PC-3 (cell line): Measurements from ENCODE around the gene RCBTB2. TPM values are rescaled to one million over a fixed set of nuclear protein-coding genes. Genes with fewer than 3 reads are reported as not detected.
"Not testable (repeated sequence)": the region's sequence is repeated elsewhere in the genome, so short reads cannot be mapped to it uniquely, and the experiment has no call there.

ENCODE experiments used
- ATAC-seq: fragments of 200-7000 bp; cut with Tn5 transposase; 2 replicates; pipeline ENCODE4 v1.9.1; 2020; ENCODE audit warnings: mild to moderate bottlenecking, moderate library complexity
- BruUV-seq: library from RNA; stranded (reverse); fragments of 400-500 nt; replicated peaks from 2 replicates; lab custom pipeline; 2021; lab: Mats Ljungman, UMichigan
- CTCF ChIA-PET: fragments of 300-600 bp; sonication (Branson Sonifier 250); formaldehyde crosslinking; loops from one replicate; lab custom pipeline; 2022; ENCODE audit warnings: antibody characterized with exemption; lab: Charles Lee
- POLR2A ChIA-PET: fragments of 300-600 bp; sonication (Branson Sonifier 250); formaldehyde crosslinking; loops from one replicate; lab custom pipeline; 2022; ENCODE audit warnings: antibody characterized with exemption; ENCODE audit not compliant: unreplicated experiment; lab: Charles Lee
- DNase-seq: peaks from one replicate; pipeline ENCODE4 v3.0.0-alpha.2; 2015
- H2AFZ ChIP-seq: fragments of 300-600 bp; sonication (generic); 2 replicates; pipeline ENCODE4 v1.6.0; 2016; ENCODE audit warnings: antibody characterized with exemption, low read length
- H3F3A ChIP-seq: fragments of 300-600 bp; sonication (generic); one replicate; pipeline ENCODE4 v1.6.0; 2017; ENCODE audit warnings: antibody characterized with exemption, low read length, control low read depth, mild to moderate bottlenecking; ENCODE audit not compliant: unreplicated experiment
- H3K27ac ChIP-seq: fragments of 300-600 bp; sonication (generic); 2 replicates; pipeline ENCODE4 v1.5.1; 2016; ENCODE audit warnings: mild to moderate bottlenecking, low read length
- H3K27me3 ChIP-seq: fragments of 300-600 bp; sonication (generic); 2 replicates; pipeline ENCODE4 v1.6.1; 2016; ENCODE audit warnings: low read length, mixed read lengths
- H3K36me3 ChIP-seq: fragments of 300-600 bp; sonication (generic); 2 replicates; pipeline ENCODE4 v1.6.1; 2016; ENCODE audit warnings: low read depth, mixed run types, low read length, mixed read lengths
- H3K4me1 ChIP-seq: fragments of 300-600 bp; sonication (generic); 2 replicates; pipeline ENCODE4 v1.5.1; 2016; ENCODE audit warnings: low read length; ENCODE audit not compliant: insufficient read depth
- H3K4me2 ChIP-seq: fragments of 300-600 bp; sonication (generic); 2 replicates; pipeline ENCODE4 v1.6.0; 2016; ENCODE audit warnings: low read length
- H3K4me3 ChIP-seq: fragments of 300-600 bp; sonication (generic); 2 replicates; pipeline ENCODE4 v1.5.1; 2016; ENCODE audit warnings: mild to moderate bottlenecking, low read length, mixed read lengths
- H3K79me2 ChIP-seq: fragments of 300-600 bp; sonication (generic); 2 replicates; pipeline ENCODE4 v1.6.1; 2017; ENCODE audit warnings: low read length, mixed read lengths
- H3K9ac ChIP-seq: fragments of 300-600 bp; sonication (generic); 2 replicates; pipeline ENCODE4 v1.6.0; 2016; ENCODE audit warnings: mild to moderate bottlenecking, low read length
- H3K9me2 ChIP-seq: fragments of 300-600 bp; sonication (generic); replicated peaks from 2 replicates; pipeline ENCODE4 v1.6.1; 2016; ENCODE audit warnings: mixed run types, low read length, mixed read lengths
- H3K9me3 ChIP-seq: fragments of 300-600 bp; sonication (generic); 2 replicates; pipeline ENCODE4 v1.6.1; 2016; ENCODE audit warnings: low read length, mixed read lengths
- H4K20me1 ChIP-seq: fragments of 300-600 bp; sonication (generic); 2 replicates; pipeline ENCODE4 v1.6.1; 2016; ENCODE audit warnings: low read length, mixed read lengths
- CTCF ChIP-seq: fragments of 300-600 bp; sonication (generic); conservative IDR thresholded peaks from 2 replicates; pipeline ENCODE4 v1.5.1; 2017; ENCODE audit warnings: antibody characterized with exemption, low read depth, mild to moderate bottlenecking, low read length
- EZH2 ChIP-seq: fragments of 300-600 bp; sonication (generic); IDR thresholded peaks from one replicate; pipeline ENCODE4 v1.6.1; 2017; ENCODE audit warnings: antibody characterized with exemption, mild to moderate bottlenecking, low read length; ENCODE audit not compliant: unreplicated experiment
- EZH2phosphoT487 ChIP-seq: fragments of 300-600 bp; sonication (generic); IDR thresholded peaks from 2 replicates; pipeline ENCODE4 v1.6.1; 2018; ENCODE audit warnings: mild to moderate bottlenecking, antibody characterized with exemption, low read length, borderline replicate concordance
- intact Hi-C: fragments of 100-400 bp; cut with micrococcal nuclease; formaldehyde crosslinking; loops from 2 replicates; pipeline ENCODE4 v1.9.0; 2023
- total RNA-seq: library from RNA; depleted of rRNA; stranded (reverse); fragments of >200 nt; gene quantifications from 2 replicates; pipeline ENCODE4 v1.2.3, GENCODE V29; 2014

Gene RCBTB2
- total RNA-seq, 1 experiment from 2014 or later: 2.5 TPM

GRCh38 chr13:48456546-48456945 is 76.3 kb downstream of the RCBTB2 start:
- POLR2A ChIA-PET: no interaction called here
- no peak overlapping the region for H3K9ac ChIP-seq

GRCh38 chr13:48451196-48451595 is 81.7 kb downstream of the RCBTB2 start:
- BruUV-seq, intact Hi-C loops: not testable (repeated sequence)

More at GRCh38 chr13:48456546-48456945, 76.3 kb downstream of the RCBTB2 start:
- Histone ChIP-seq H3K27ac (no peak overlapping the region), H3K4me3 (no peak overlapping the region), H2AFZ (no peak overlapping the region), H3K9me2 (no peaks in the 10 kb centered on the region), H3K27me3 (no peaks in the 10 kb centered on the region), H3K4me1 (no peaks in the 10 kb centered on the region), H3K4me2 (no peak overlapping the region), H3K9me3 (no peaks in the 10 kb centered on the region), H3F3A (no peaks in the 10 kb centered on the region), H3K79me2 (no peaks in the 10 kb centered on the region), H3K36me3 (peaks cover 13% of the 10 kb centered on the region), H4K20me1 (no peaks in the 10 kb centered on the region)
- no peak for DNase-seq
- CTCF ChIA-PET: no interaction called here
- intact Hi-C loops: no loop called here
- TF ChIP-seq EZH2phosphoT487 (no peak), CTCF (no peak), EZH2 (no peak)
- no TSS peak for BruUV-seq
- no peak for ATAC-seq

GRCh38 chr13:48449656-48450055 is 83.2 kb downstream of the RCBTB2 start:
- ChIA-PET POLR2A (no interaction called here), CTCF (no interaction called here)
- peak overlapping the region; percentile 68 for H3K27ac ChIP-seq
- no peak overlapping the region for H2AFZ ChIP-seq
- DNase-seq (peak; percentile 29), ATAC-seq (peak; percentile 25)
- H3F3A ChIP-seq: peaks cover 3% of the 10 kb centered on the region
- H3K9ac ChIP-seq: peak overlapping the region; percentile 29; the same call in 1 of the 2 replicates
- H3K9me2 ChIP-seq: no peaks in the 10 kb centered on the region
- no peak for TF ChIP-seq CTCF
- no peak for TF ChIP-seq EZH2
- no peak for TF ChIP-seq EZH2phosphoT487
- H3K4me3 ChIP-seq: no peak overlapping the region
- intact Hi-C loops: loop anchor here (1.0 to 2.0 kb wide), 3 partner anchors 37 to 49 kb away; partner anchors contain the start of gene LPAR6
- BruUV-seq: no TSS peak
- H4K20me1 ChIP-seq: no peaks in the 10 kb centered on the region
- H3K4me2 ChIP-seq: peak overlapping the region; percentile 73
- no peaks in the 10 kb centered on the region for H3K79me2 ChIP-seq
- no peaks in the 10 kb centered on the region for H3K27me3 ChIP-seq
- no peaks in the 10 kb centered on the region for H3K9me3 ChIP-seq
- peaks cover 11% of the 10 kb centered on the region for H3K36me3 ChIP-seq
- peaks cover 45% of the 10 kb centered on the region for H3K4me1 ChIP-seq

More at GRCh38 chr13:48451196-48451595, 81.7 kb downstream of the RCBTB2 start:
- peak; percentile 64 for DNase-seq
- Histone ChIP-seq H3K27ac (peak overlapping the region; percentile 43), H3K4me1 (peaks cover 39% of the 10 kb centered on the region), H3K36me3 (peaks cover 11% of the 10 kb centered on the region)
- H3K79me2 ChIP-seq, H3K9ac ChIP-seq, H3K9me2 ChIP-seq, H2AFZ ChIP-seq, CTCF ChIA-PET, H3K4me3 ChIP-seq, H3F3A ChIP-seq, H3K9me3 ChIP-seq, H3K27me3 ChIP-seq, H3K4me2 ChIP-seq, H4K20me1 ChIP-seq: not testable (repeated sequence)
- POLR2A ChIA-PET: interaction anchor here (0.7 kb wide), 1 partner anchor 54 kb away, joined by 5 read pairs; no protein-coding TSS in a partner anchor
- peak; percentile 31; the same call in 1 of the 2 replicates for ATAC-seq
